Motor neuron (in vitro differentiated cells): ENCODE measurements around the gene TAF9B. TPM values are rescaled to one million over a fixed set of nuclear protein-coding genes. Genes with fewer than 3 reads are reported as not detected.
"Not testable (repeated sequence)": the region's sequence is repeated elsewhere in the genome, so short reads cannot be mapped to it uniquely, and the experiment has no call there.

Experiments used
- ATAC-seq, 8 experiments: fragments of 200-7000 bp; cut with Tn5 transposase; replicated peaks in 6 of 8; 2 replicates each; pipeline ENCODE4 v1.8.0; 2021; ENCODE audit warnings: mild to moderate bottlenecking in 8 of 8, moderate library complexity in 8 of 8
- H3K27ac ChIP-seq, 2 donors: fragments of 250-450 bp; sonication (Bioruptor Pico); 2 replicates each; pipeline ENCODE4 v1.9.0; 2021; ENCODE audit warnings: antibody characterized with exemption in 2 of 2, mild to moderate bottlenecking in 2 of 2, moderate library complexity in 1 of 2
- H3K4me1 ChIP-seq, 2 donors: fragments of 250-450 bp; sonication (Bioruptor Pico); replicated peaks in 1 of 2; 2 replicates each; pipeline ENCODE4 v1.6.1; 2021; ENCODE audit warnings: antibody characterized with exemption in 2 of 2, mild to moderate bottlenecking in 2 of 2, moderate library complexity in 1 of 2
- H3K4me3 ChIP-seq, 5 donors: fragments of 250-450 bp; sonication (Bioruptor Pico); 2 replicates each; pipeline ENCODE4 v1.9.0; 2021; ENCODE audit warnings: antibody characterized with exemption in 5 of 5, mild to moderate bottlenecking in 5 of 5, moderate library complexity in 4 of 5
- WGBS, 10 experiments: fragments of 450-650 bp; shearing (Covaris generic); methylation state at CpG; one replicate each; pipeline ENCODE4 v1.0.0; 2022; 5-methylcytosine and 5-hydroxymethylcytosine counted together
- in situ Hi-C, 9 experiments: fragments of 400-800 bp; cut with MboI; loops; one replicate each; pipeline ENCODE4 v1.15.0; 2021; ENCODE audit warnings: low sequenced_read_pairs in 9 of 9, low pct_unique_long_range_greater_than_20kb in 2 of 9; ENCODE audit not compliant: unreplicated experiment in 9 of 9
- total RNA-seq, 8 experiments: library from RNA; unstranded; fragments of 300-600 nt; gene quantifications; 2 replicates each; pipeline versions ENCODE4 v1.2.3 to v1.2.4, GENCODE V29; 2022

TAF9B gene
- total RNA-seq, 8 experiments from 2014 or later: 14.5 to 48.7 (median 28.6) TPM

DNA sequence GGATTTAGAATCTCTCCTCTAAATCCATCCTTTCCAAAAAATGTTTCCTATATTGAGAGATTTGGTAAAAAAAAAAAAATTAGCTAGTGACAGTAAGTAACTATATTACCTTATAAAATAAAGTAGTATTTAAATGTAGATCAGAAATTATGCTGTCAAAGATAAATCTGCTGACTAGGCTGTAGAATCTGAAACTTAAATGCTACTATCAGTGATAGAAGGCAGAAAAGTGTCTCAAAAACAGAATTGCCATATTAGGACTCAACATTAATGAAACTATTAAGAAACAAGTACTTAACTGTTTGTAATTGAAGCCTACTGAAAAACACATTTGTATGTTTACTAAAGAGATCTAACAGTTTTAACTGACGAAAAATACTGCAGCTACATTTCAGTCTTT lies 8.3 kb downstream of the TAF9B start:
- in situ Hi-C loops: no loop called here
- WGBS, 10 experiments: 38 to 100% (median 56%) methylated on average over 1 of the region's 1 CpG; no CpG with 5 or more reads in 5 of the 10 experiments
- H3K27ac ChIP-seq: no peak overlapping the region
- H3K4me3 ChIP-seq: no peak overlapping the region
- no peak for ATAC-seq
- H3K4me1 ChIP-seq: no peaks in the 10 kb centered on the region

DNA sequence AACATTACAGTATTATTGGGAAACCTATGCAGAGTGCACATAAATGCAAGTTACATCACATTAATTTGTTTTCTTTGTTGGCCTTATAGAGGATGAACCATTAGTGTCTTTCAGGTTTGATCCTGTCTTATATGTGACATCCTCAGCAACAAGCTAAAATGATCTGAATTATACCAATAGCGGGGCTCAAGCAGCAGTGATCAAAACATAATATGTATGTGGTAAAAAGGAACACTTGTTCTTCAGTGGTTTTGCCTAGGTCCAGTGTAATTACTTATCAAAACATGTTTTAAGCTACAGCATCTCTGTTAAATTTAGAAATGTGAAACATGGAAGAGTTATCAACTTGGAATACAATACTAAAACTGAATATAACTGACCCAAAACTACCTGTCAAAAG lies 9.1 kb downstream of the TAF9B start:
- ATAC-seq: no peak
- Histone ChIP-seq H3K4me3 (no peak overlapping the region), H3K27ac (no peak overlapping the region), H3K4me1 (no peaks in the 10 kb centered on the region)
- in situ Hi-C loops: no loop called here
- WGBS, 10 experiments: 27 to 100% (median 100%) methylated on average over 1 of the region's 1 CpG; no CpG with 5 or more reads in 7 of the 10 experiments

DNA sequence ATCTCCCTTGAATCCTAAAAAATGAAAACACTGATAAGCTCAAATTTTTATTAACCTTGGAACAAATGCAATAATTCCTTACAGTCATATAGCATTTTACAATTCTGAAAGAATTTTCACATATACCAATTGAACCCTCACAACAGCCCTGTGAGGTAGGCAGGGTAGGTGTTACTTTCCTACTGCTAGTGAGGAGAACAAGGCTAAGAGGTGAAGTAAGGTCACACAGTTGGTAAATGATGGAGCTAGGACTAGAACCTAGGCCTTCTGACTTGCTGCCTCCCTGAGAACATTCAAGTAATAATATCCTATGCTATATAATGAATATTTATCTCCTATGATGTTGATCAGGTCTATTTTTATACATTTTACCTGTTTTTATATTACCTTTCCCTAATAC lies 9.7 kb downstream of the TAF9B start:
- no peak for ATAC-seq
- Histone ChIP-seq H3K4me1 (no peaks in the 10 kb centered on the region), H3K27ac (no peak overlapping the region), H3K4me3 (no peak overlapping the region)
- in situ Hi-C loops: no loop called here

DNA sequence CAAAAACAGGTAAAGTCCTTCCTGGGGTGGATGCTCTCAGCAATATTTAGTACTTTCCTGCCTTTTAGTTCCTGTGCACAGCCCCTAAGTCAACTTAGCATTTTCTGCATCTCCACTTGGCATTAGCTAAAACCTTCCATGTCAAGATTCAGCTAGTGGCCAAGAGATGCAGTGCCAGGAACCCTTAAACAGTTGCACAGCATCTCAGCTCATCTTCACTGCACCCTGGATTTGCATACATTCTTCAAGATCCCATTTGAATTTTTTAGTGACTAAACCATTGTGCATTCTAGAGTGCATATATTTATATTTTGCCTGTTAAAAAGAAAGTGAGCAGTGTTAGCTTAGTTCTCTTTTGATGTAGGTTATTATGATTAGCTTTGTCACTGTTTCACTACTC lies 13.7 kb downstream of the TAF9B start:
- in situ Hi-C loops, H3K27ac ChIP-seq, H3K4me3 ChIP-seq, H3K4me1 ChIP-seq: not testable (repeated sequence)
- ATAC-seq: peak in 3 of 8 experiments; percentile 60 to 68 (median 67)

DNA sequence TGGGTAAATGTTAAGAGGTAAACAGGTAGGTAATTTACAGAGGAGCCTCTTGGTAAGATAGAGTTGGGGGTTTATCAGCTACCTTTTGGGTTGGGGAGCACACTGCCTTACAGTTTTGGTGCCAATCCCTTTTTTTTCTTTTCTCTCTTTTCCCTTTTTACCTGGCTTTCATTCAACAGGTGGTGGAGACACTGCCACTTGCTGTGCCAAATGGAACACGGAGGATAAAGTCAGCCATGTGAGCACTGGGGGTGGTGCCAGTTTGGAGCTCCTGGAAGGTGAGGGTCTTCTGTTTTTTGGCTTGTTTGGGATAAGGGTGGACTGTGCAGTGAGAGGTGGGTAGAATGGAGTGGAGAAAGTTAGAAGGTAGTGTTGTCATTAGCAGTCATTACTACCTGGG lies 14.3 kb downstream of the TAF9B start:
- Histone ChIP-seq H3K4me1 (no peaks in the 10 kb centered on the region), H3K4me3 (no peak overlapping the region), H3K27ac (no peak overlapping the region)
- no peak for ATAC-seq
- 29 to 100% methylated on average over 1 of the region's 1 CpG; no CpG with 5 or more reads in 8 of the 10 experiments for WGBS, 10 experiments
- in situ Hi-C loops: no loop called here

DNA sequence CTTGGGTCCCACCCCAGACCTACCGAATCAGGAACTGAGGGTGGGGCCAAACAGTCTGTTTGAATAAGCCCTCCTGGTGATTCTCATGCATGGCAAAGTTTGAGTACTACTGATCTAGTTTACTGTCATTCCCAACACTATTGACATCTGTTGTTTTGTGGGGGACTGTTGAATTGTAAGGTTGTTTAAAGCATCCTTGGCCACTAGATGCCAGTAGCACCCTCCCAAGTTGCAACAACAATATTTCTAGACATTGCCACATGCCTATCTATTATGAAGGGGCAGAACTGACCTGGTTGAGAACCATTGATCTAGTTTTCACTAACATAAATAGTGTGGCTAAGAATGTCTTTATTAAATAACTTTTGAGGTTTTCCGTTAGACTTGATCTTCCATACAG lies 15.1 kb downstream of the TAF9B start:
- no peaks in the 10 kb centered on the region for H3K4me1 ChIP-seq
- H3K27ac ChIP-seq: no peak overlapping the region
- in situ Hi-C loops: loop anchor here in 1 of 9 experiments (25.0 kb wide), 1 partner anchor 212 kb away; the partner anchor contains the start of gene ATP7A
- no peak overlapping the region for H3K4me3 ChIP-seq
- ATAC-seq: peak in 3 of 8 experiments; percentile 41 to 64 (median 42)
- WGBS, 10 experiments: 38 to 100% (median 83%) methylated on average over 1 to 2 of the region's 2 CpGs; no CpG with 5 or more reads in 6 of the 10 experiments

DNA sequence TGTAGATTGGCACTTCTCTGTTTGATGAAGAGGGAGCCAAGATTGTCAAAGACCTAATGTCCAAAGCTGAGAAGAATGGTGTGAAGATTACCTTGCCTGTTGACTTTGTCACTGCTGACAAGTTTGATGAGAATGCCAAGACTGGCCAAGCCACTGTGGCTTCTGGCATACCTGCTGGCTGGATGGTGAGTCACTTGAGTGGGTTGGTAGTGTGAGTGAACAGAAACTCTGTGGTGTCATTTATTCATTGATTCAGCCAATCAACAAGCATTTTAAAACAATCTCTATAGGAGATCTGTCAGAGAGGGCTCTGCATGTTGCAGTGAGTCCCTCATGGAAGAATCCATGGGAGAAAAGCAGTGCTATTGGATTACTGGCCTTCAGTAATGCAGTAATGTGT lies 16.3 kb downstream of the TAF9B start:
- ATAC-seq: no peak
- Histone ChIP-seq H3K4me1 (no peaks in the 10 kb centered on the region), H3K27ac (no peak overlapping the region), H3K4me3 (no peak overlapping the region)
- in situ Hi-C loops: loop anchor here in 1 of 9 experiments (25.0 kb wide), 1 partner anchor 211 kb away; the partner anchor contains the start of gene ATP7A

DNA sequence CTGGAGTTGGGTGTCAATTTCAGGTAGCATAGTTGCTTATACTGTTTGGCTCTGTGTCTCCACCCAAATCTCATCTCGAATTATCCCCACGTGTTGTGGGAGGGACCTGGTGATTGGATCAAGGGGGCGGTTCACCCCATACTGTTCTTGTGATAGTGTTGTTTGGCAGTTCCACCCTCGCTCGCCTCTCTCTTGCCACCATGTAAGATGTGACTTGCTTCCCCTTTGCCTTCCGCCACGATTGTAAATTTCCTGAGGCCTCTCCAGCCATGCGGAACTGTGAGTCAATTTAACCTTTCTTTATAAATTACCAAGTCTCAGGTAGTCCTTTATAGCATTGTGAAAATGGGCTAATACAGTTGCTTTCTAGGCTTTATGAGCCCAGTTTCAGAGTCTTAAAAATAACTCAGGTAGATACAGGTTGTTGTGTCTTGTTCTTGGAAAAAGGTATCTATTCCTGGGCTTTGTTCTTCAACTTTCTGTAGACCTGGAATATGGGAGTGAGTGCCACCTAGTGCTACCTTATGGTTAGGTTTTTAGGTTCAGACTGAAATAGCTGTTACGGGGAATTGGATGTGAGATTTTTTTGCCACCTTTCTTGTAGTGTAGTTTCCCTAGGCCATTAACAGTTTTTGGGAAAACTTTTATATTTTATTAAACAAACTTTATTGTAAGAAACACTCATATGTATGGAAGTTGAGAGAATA lies 19.8 kb downstream of the TAF9B start:
- Histone ChIP-seq H3K27ac (no peak overlapping the region), H3K4me3 (no peak overlapping the region), H3K4me1 (no peaks in the 10 kb centered on the region)
- WGBS, 10 experiments: 15 to 100% (median 84%) methylated on average over 1 to 5 of the region's 9 CpGs; no CpG with 5 or more reads in 6 of the 10 experiments
- in situ Hi-C loops: loop anchor here in 1 of 9 experiments (25.0 kb wide), 1 partner anchor 207 kb away; the partner anchor contains the start of gene ATP7A
- ATAC-seq: peak in 1 of 8 experiments; percentile 45

DNA sequence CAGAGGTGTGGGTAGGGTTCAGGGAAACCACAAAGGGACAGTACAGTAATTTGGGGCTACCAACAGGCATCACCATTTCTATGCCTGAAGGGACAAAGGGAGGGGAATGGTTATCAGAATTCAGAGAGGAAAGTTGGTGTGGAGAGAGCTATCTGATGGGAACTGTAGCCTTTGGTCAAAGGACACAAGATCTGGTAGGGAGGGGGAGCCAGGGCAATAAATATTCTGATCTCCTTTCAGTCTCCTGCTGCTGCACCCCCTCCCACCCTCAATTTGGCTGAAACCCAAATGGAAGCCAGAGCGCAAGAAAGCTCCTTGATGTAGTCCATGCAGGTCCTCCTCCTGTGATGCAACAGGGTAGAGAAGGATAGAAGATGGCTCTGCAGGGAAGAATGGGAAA lies 20.8 kb downstream of the TAF9B start:
- in situ Hi-C loops: loop anchor here in 1 of 9 experiments (25.0 kb wide), 1 partner anchor 206 kb away; the partner anchor contains the start of gene ATP7A
- WGBS, 10 experiments: 67% methylated on average over 1 of the region's 1 CpG; no CpG with 5 or more reads in 9 of the 10 experiments
- ATAC-seq: no peak
- H3K27ac ChIP-seq: no peak overlapping the region
- H3K4me3 ChIP-seq: no peak overlapping the region
- no peaks in the 10 kb centered on the region for H3K4me1 ChIP-seq

DNA sequence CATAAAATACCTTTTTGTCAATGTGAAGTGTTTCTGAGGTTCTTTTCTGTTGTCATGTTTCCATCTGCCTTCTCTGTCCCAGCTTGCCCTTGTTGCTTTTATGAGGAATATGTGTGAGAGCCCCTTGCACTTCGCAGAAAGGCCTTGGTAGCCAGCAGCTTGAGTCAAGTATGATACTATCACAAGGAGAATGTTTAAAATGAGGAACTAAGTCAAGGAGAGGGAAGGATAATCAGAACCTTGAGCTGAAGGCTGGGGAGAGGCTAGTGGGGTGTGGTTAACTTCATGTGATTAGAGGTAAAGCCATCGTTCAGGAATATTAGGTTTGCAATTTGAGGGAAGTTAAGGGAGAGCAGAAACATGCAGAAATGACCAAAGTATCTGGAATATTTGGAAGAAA lies 22.7 kb downstream of the TAF9B start:
- Histone ChIP-seq H3K4me3 (no peak overlapping the region), H3K27ac (no peak overlapping the region), H3K4me1 (no peaks in the 10 kb centered on the region)
- in situ Hi-C loops: loop anchor here in 1 of 9 experiments (25.0 kb wide), 1 partner anchor 204 kb away; the partner anchor contains the start of gene ATP7A
- no peak for ATAC-seq
- WGBS, 10 experiments: 20 to 100% (median 69%) methylated on average over 1 to 2 of the region's 2 CpGs; no CpG with 5 or more reads in 4 of the 10 experiments

DNA sequence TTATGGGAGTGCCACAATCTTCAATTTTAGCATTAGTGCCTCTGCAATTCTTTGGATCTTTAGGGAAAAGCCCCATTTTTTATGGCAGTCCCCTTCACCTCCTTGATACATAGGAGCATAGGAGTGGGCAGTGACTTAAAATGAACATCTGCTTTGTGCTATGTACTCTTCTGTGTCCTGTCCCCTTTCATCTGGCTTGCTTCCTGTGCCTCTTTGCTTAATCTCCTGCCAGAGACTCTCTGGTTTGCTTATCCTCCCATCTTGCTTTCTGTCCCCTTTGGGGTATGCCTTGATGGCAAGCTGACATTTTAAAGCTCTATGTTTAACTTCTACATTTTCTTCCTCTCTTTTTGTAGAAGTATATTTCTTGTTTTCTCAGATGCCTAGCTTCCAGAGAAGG lies 23.1 kb downstream of the TAF9B start:
- H3K27ac ChIP-seq: no peak overlapping the region
- H3K4me3 ChIP-seq: no peak overlapping the region
- no peaks in the 10 kb centered on the region for H3K4me1 ChIP-seq
- in situ Hi-C loops: loop anchor here in 1 of 9 experiments (25.0 kb wide), 1 partner anchor 204 kb away; the partner anchor contains the start of gene ATP7A
- no peak for ATAC-seq

DNA sequence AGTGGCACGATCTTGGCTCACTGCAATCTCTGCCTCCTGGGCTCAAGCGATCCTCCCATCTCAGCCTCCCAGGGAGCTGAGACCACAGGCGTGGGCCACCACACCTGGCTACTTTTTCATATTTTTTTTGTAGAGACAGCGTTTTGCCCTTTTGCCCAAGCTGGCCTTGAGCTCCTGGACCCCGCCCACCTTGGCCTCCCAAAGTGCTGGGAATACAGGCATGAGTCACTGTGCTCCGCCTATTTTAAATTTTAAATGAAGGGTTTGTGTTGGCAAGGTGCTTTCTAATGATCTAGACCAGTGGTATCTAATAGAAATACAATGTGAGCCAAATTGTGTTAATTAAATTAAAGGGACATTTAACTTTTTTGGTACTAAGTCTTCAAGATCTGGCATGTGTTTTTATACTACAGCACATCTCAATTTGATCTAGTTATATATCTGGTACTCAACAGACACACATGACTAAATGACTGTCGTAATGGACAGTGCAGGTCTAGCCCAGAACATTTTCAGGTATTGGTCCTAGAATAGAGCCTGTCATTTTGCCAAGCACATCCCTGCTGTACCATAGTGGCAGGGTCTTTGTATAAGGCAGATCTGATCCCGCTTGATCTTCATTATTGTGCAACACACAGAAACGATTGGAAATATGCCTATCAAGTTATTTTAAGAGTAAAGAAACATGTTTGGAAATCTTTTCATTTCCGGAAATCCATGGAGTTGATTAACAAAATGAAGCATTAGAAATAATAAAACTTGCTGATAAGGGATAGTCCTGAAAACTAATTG lies 28.1 kb downstream of the TAF9B start:
- in situ Hi-C loops: loop anchor here in 1 of 9 experiments (25.0 kb wide), 1 partner anchor 199 kb away; the partner anchor contains the start of gene ATP7A
- WGBS, 10 experiments: 0 to 100% (median 57%) methylated on average over 1 to 7 of the region's 10 CpGs; no CpG with 5 or more reads in 4 of the 10 experiments
- peak in 3 of 8 experiments; percentile 45 to 72 (median 64) for ATAC-seq
- Histone ChIP-seq H3K4me1 (peaks cover 4 to 12% of the 10 kb centered on the region in 2 donors), H3K27ac (no peak overlapping the region), H3K4me3 (no peak overlapping the region)

DNA sequence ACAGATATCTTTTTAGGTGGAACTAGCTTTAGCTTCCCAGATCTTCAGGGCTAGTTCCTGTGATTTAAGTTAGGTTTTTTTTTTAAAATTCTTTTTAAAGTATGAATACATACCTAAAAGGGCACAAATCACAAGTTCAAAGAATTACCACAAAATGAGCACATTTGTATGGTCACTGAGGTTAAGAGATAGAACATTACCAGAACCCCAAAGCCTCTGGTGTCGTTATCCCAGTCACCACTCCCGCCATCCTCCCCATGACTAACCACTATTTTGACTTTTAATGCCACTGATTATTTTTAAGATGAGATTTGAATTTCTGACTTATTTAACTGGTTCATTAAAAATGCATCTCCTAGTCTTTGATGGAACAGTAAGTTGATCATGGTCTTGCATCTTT lies 30.0 kb downstream of the TAF9B start:
- ATAC-seq: no peak
- in situ Hi-C loops: loop anchor here in 1 of 9 experiments (25.0 kb wide), 1 partner anchor 197 kb away; the partner anchor contains the start of gene ATP7A
- Histone ChIP-seq H3K4me1 (peaks cover 4 to 14% of the 10 kb centered on the region in 2 donors), H3K27ac (no peak overlapping the region), H3K4me3 (peak overlapping the region in 2 of 5 donors; percentile 8 to 74)
- 73 to 100% (median 85%) methylated on average over 1 to 2 of the region's 2 CpGs; no CpG with 5 or more reads in 5 of the 10 experiments for WGBS, 10 experiments
